AG04449 (cell line): ENCODE data around the gene REEP6.

Experiments used
- CTCF ChIA-PET: fragments of 350-600 bp; formaldehyde crosslinking; extraction: SDS; loops from one replicate; lab custom pipeline; 2021; ENCODE audit warnings: antibody characterized with exemption; lab: Yijun Ruan, JAX
- POLR2A ChIA-PET: fragments of 400-600, 350-600 bp; formaldehyde crosslinking; extraction: SDS; loops from one replicate; lab custom pipeline; 2020; ENCODE audit warnings: antibody characterized with exemption, inconsistent platforms; lab: Yijun Ruan, JAX
- DNase-seq: peaks from one replicate; pipeline ENCODE4 v3.0.0-alpha.2; 2010; ENCODE audit warnings: low read depth, low spot score
- H3K4me3 ChIP-seq: 2 replicates; pipeline ENCODE4 v1.5.1; 2011; ENCODE audit warnings: low read depth, mild to moderate bottlenecking, control low read depth, low read length
- CTCF ChIP-seq: IDR thresholded peaks from one replicate; pipeline ENCODE4 v1.5.1; 2011; ENCODE audit warnings: mild to moderate bottlenecking, moderate library complexity, low read length, control low read depth, inconsistent platforms; ENCODE audit not compliant: insufficient read depth; ENCODE audit errors: missing control alignments

Gene REEP6

GRCh38 chr19:1471010-1471514, 19.9 kb upstream of the REEP6 start:
- H3K4me3 ChIP-seq, result peak overlapping the region; percentile 12
- ChIA-PET CTCF (interaction anchor here (0.7 to 2.0 kb wide), 3 partner anchors 8 to 198 kb away, joined by 3 to 5 read pairs (median 4); no protein-coding TSS in a partner anchor), POLR2A (interaction anchor here (1.1 to 1.2 kb wide), 2 partner anchors 16 to 202 kb away, joined by 3 read pairs; partner anchors contain the start of gene CIRBP)
- TF ChIP-seq CTCF, result no peak
- no peak for DNase-seq

GRCh38 chr19:1471515-1472160, 19.3 kb upstream of the REEP6 start:
- TF ChIP-seq CTCF, result no peak
- H3K4me3 ChIP-seq, result no peak overlapping the region
- ChIA-PET POLR2A (interaction anchor here (0.5 to 1.2 kb wide), 3 partner anchors 16 to 202 kb away, joined by 3 read pairs; partner anchors contain the start of genes CIRBP and REEP6), CTCF (interaction anchor here (0.7 to 2.0 kb wide), 4 partner anchors 9 to 198 kb away, joined by 3 to 5 read pairs (median 4); no protein-coding TSS in a partner anchor)
- DNase-seq, result no peak

GRCh38 chr19:1472231-1473084, 18.5 kb upstream of the REEP6 start:
- POLR2A ChIA-PET, result interaction anchor here (0.5 to 1.2 kb wide), 2 partner anchors 17 to 18 kb away, joined by 3 read pairs; partner anchors contain the start of gene REEP6
- no peak for DNase-seq
- TF ChIP-seq CTCF, result no peak
- CTCF ChIA-PET, result interaction anchor here (0.7 to 2.0 kb wide), 4 partner anchors 9 to 193 kb away, joined by 3 to 5 read pairs (median 4); no protein-coding TSS in a partner anchor
- H3K4me3 ChIP-seq, result no peak overlapping the region

GRCh38 chr19:1473085-1473851, 17.7 kb upstream of the REEP6 start:
- ChIA-PET CTCF (interaction anchor here (0.7 to 2.0 kb wide), 3 partner anchors 161 to 199 kb away, joined by 3 to 5 read pairs (median 3); no protein-coding TSS in a partner anchor), POLR2A (no interaction called here)
- DNase-seq, result no peak
- no peak for TF ChIP-seq CTCF
- no peak overlapping the region for H3K4me3 ChIP-seq

- TF ChIP-seq CTCF, result no peak
- ChIA-PET CTCF (interaction anchor here (0.8 kb wide), 1 partner anchor 198 kb away, joined by 3 read pairs; no protein-coding TSS in a partner anchor), POLR2A (no interaction called here)
These were observed 16.8 kb upstream of the REEP6 start for GRCh38 chr19:1474011-1474764.

More at GRCh38 chr19:1474011-1474764, 16.8 kb upstream of the REEP6 start:
- no peak for DNase-seq
- no peak overlapping the region for H3K4me3 ChIP-seq
